ENCODE results near the gene PRICKLE1. TPM values are rescaled to one million over a fixed set of nuclear protein-coding genes. Genes with fewer than 3 reads are reported as not detected.

The PRICKLE1 gene
- total RNA-seq, 1 experiment from 2014 or later, result 7.0 TPM

DNA sequence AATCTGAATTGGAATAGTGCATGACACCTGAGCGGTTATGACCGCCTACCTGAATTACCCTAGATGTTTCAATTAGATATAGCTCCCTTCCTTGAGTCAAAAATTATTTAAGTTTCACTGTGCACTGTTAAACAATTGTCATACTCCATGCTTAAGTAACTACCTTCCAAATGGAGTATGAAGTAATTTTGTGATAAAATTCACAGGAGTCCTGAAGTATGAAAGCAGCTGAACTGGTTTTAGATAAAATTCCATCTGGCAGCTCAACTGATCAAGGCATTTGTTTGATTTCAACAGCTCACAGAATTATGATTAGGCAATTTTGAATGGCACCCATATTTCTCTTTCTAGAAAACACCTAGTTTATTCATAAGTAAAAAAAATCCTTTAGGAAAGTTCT is 19.5 kb downstream of the PRICKLE1 start:
- peak overlapping the region; percentile 61 for H3K27ac ChIP-seq
- peaks cover 15% of the 10 kb centered on the region for H3K4me1 ChIP-seq (replicated peaks; ENCODE audit: insufficient read depth)
- no peaks in the 10 kb centered on the region for H3K27me3 ChIP-seq (ENCODE audit: insufficient read depth, low read depth)
- peaks cover 10% of the 10 kb centered on the region for H3F3A ChIP-seq (ENCODE audit: insufficient read depth, low read depth)
- H3K36me3 ChIP-seq (ENCODE audit: low read depth), result no peaks in the 10 kb centered on the region
- H2AFZ ChIP-seq, result no peak overlapping the region
- intact Hi-C loops (cut with micrococcal nuclease; ENCODE audit: unreplicated experiment), result no loop called here
- no peaks in the 10 kb centered on the region for H3K9me3 ChIP-seq (ENCODE audit: insufficient read depth, low read depth)
- H4K20me1 ChIP-seq (ENCODE audit: insufficient read depth), result no peaks in the 10 kb centered on the region
- H3K9me2 ChIP-seq (ENCODE audit: insufficient read depth), result no peaks in the 10 kb centered on the region
- POLR2A ChIA-PET (ENCODE audit: unreplicated experiment), result no interaction called here
- BruUV-seq (replicated peaks), result no TSS peak
- TF ChIP-seq, protein P1, sequence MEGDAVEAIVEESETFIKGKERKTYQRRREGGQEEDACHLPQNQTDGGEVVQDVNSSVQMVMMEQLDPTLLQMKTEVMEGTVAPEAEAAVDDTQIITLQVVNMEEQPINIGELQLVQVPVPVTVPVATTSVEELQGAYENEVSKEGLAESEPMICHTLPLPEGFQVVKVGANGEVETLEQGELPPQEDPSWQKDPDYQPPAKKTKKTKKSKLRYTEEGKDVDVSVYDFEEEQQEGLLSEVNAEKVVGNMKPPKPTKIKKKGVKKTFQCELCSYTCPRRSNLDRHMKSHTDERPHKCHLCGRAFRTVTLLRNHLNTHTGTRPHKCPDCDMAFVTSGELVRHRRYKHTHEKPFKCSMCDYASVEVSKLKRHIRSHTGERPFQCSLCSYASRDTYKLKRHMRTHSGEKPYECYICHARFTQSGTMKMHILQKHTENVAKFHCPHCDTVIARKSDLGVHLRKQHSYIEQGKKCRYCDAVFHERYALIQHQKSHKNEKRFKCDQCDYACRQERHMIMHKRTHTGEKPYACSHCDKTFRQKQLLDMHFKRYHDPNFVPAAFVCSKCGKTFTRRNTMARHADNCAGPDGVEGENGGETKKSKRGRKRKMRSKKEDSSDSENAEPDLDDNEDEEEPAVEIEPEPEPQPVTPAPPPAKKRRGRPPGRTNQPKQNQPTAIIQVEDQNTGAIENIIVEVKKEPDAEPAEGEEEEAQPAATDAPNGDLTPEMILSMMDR (conservative IDR thresholded peaks at IDR 0.05), result no peak
- TF ChIP-seq EZH2 (IDR thresholded peaks at IDR 0.05; ENCODE audit: low read depth), result no peak
- CTCF ChIA-PET, result interaction anchor here (0.6 to 1.2 kb wide), 2 partner anchors 87 to 91 kb away, joined by 3 to 6 read pairs; no protein-coding TSS in a partner anchor
- H3K79me2 ChIP-seq (ENCODE audit: low read depth), result no peaks in the 10 kb centered on the region
- peak overlapping the region; percentile 37 for H3K4me2 ChIP-seq
- no peak overlapping the region for H3K4me3 ChIP-seq
- DNase-seq, result peak in 1 of 2 experiments; percentile 93

DNA sequence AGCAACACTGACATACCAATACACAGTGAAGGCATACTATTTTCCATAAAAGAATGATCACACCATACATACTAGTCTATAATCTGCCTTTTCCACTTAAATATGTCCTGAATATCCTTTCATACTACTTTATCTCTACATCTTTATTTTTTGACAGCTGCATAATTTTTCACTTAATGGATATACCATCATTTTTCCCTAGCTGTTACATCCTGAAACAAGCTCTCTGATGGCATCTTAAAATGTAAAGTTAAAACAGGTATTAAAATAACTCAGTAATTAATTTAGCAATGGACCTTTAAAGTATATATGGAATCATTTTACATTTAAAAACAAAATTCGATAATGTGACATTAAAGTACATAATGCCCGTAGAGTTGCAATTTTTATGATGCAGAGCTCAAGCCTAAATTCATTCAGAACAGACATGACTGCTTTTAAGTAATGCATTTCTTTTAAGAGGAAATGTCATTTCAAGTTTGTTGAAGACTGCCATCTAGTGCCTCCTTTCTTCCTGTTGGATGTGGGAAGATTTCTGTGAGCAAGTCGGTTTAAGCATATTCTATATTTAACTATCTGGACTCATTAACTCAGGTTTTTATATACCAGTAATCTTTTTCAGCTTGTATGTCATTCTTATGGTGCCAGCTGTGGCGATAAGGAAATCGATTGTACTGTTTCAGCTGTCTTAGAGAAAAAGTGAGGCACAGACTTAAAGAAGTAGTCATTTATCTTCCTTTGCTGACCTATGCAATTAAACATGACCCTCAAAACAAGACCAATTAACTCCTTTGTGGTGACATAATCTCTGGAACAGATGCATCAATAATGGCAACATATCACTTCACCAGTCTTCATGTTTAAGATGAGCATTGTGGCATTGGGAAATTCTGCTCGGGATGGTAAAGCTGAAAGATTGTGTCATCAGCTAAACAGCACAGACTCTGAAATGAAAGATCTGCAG is 20.3 kb downstream of the PRICKLE1 start:
- H3K36me3 ChIP-seq (ENCODE audit: low read depth), result no peaks in the 10 kb centered on the region
- peak overlapping the region; percentile 61 for H3K27ac ChIP-seq
- no peak overlapping the region for H2AFZ ChIP-seq
- CTCF ChIA-PET, result interaction anchor here (0.5 to 1.2 kb wide), 3 partner anchors 16 to 86 kb away, joined by 3 to 8 read pairs (median 6); no protein-coding TSS in a partner anchor
- no TSS peak for BruUV-seq (replicated peaks)
- H3K27me3 ChIP-seq (ENCODE audit: insufficient read depth, low read depth), result no peaks in the 10 kb centered on the region
- no peaks in the 10 kb centered on the region for H3K9me2 ChIP-seq (ENCODE audit: insufficient read depth)
- no peak overlapping the region for H3K4me3 ChIP-seq
- TF ChIP-seq EZH2 (IDR thresholded peaks at IDR 0.05; ENCODE audit: low read depth), result no peak
- TF ChIP-seq, protein P1 (conservative IDR thresholded peaks at IDR 0.05), result peak; percentile 65
- H3F3A ChIP-seq (ENCODE audit: insufficient read depth, low read depth), result peaks cover 10% of the 10 kb centered on the region
- peak in 1 of 2 experiments; percentile 47 for DNase-seq
- no peaks in the 10 kb centered on the region for H3K9me3 ChIP-seq (ENCODE audit: insufficient read depth, low read depth)
- no peaks in the 10 kb centered on the region for H3K79me2 ChIP-seq (ENCODE audit: low read depth)
- no peaks in the 10 kb centered on the region for H4K20me1 ChIP-seq (ENCODE audit: insufficient read depth)
- H3K4me1 ChIP-seq (replicated peaks; ENCODE audit: insufficient read depth), result peaks cover 15% of the 10 kb centered on the region
- intact Hi-C loops (cut with micrococcal nuclease; ENCODE audit: unreplicated experiment), result loop anchor here (1.0 to 5.0 kb wide), 3 partner anchors 86 to 713 kb away; partner anchors contain the start of gene GXYLT1
- POLR2A ChIA-PET (ENCODE audit: unreplicated experiment), result interaction anchor here (0.5 kb wide), 1 partner anchor 85 kb away, joined by 10 read pairs; no protein-coding TSS in a partner anchor
- peak overlapping the region; percentile 37 for H3K4me2 ChIP-seq

DNA sequence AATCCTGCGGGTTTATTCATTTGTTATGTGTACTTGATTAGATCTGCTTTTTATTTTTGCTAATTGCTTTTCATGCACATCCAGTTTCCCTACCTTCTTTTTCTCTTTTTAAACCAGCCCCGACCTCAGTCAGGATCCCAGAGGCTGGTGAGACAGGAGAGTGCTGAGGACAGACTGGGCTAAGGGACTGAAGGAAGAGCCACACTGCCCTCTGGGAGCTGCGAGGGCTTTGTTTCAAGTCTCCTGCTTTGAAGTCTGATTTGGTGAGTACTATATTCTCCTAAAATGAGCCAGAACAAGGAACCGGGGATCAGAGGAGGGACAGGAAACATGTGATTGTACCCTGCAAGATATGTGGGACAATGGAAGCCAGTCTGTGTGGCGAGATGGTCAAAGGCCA is 23.9 kb downstream of the PRICKLE1 start:
- Histone ChIP-seq H4K20me1 (ENCODE audit: insufficient read depth) (no peaks in the 10 kb centered on the region), H3K27ac (no peak overlapping the region), H3K79me2 (ENCODE audit: low read depth) (no peaks in the 10 kb centered on the region), H3K36me3 (ENCODE audit: low read depth) (no peaks in the 10 kb centered on the region), H3F3A (ENCODE audit: insufficient read depth, low read depth) (peaks cover 10% of the 10 kb centered on the region), H3K9me3 (ENCODE audit: insufficient read depth, low read depth) (no peaks in the 10 kb centered on the region), H2AFZ (no peak overlapping the region), H3K9me2 (ENCODE audit: insufficient read depth) (no peaks in the 10 kb centered on the region), H3K4me3 (no peak overlapping the region), H3K4me1 (replicated peaks; ENCODE audit: insufficient read depth) (peaks cover 12% of the 10 kb centered on the region), H3K4me2 (no peak overlapping the region), H3K27me3 (ENCODE audit: insufficient read depth, low read depth) (no peaks in the 10 kb centered on the region)
- no TSS peak for BruUV-seq (replicated peaks)
- no peak for DNase-seq
- intact Hi-C loops (cut with micrococcal nuclease; ENCODE audit: unreplicated experiment), result loop anchor here (5.0 kb wide), 2 partner anchors 423 to 717 kb away; partner anchors contain the start of gene GXYLT1
- no peak for TF ChIP-seq EZH2 (IDR thresholded peaks at IDR 0.05; ENCODE audit: low read depth)
- TF ChIP-seq, protein P1 (conservative IDR thresholded peaks at IDR 0.05), result no peak
- ChIA-PET CTCF (no interaction called here), POLR2A (ENCODE audit: unreplicated experiment) (no interaction called here)

Measured in PC-9 (cell line).